SK-N-SH treated with all-trans-retinoic acid at 6 μM for 48 hours (cell line): ENCODE results near the gene KCND2.

Experiments used
- ATAC-seq: fragments of 200-7000 bp; cut with Tn5 transposase; 3 replicates; pipeline ENCODE4 v1.9.1; 2020; ENCODE audit warnings: mild to moderate bottlenecking, moderate library complexity
- ARNTL ChIP-seq: fragments of 450-650 bp; formaldehyde crosslinking; IDR thresholded peaks from 2 replicates; pipeline ENCODE4 v1.5.0; 2020; ENCODE audit warnings: low read depth, mild to moderate bottlenecking, moderate library complexity, borderline replicate concordance
- BACH2 ChIP-seq: fragments of 250-450 bp; sonication (Bioruptor Pico); IDR thresholded peaks from 2 replicates; pipeline ENCODE4 v1.9.0; 2021; ENCODE audit warnings: mild to moderate bottlenecking, borderline replicate concordance
- CSDC2 ChIP-seq: fragments of 250-450 bp; sonication (Bioruptor Pico); IDR thresholded peaks from 2 replicates; pipeline ENCODE4 v1.5.0; 2020; ENCODE audit warnings: mild to moderate bottlenecking, moderate library complexity
- ESRRG ChIP-seq: fragments of 250-450 bp; sonication (Bioruptor Pico); IDR thresholded peaks from 2 replicates; pipeline ENCODE4 v1.6.1; 2021; ENCODE audit warnings: mild to moderate bottlenecking
- GLIS3 ChIP-seq: fragments of 250-450 bp; sonication (Bioruptor Pico); IDR thresholded peaks from 2 replicates; pipeline ENCODE4 v1.5.0; 2020; ENCODE audit warnings: mild to moderate bottlenecking, moderate library complexity
- ISL1 ChIP-seq: fragments of 250-450 bp; sonication (Bioruptor Pico); IDR thresholded peaks from 2 replicates; pipeline ENCODE4 v2.1.2; 2022; ENCODE audit warnings: mild to moderate bottlenecking, moderate library complexity
- OSR1 ChIP-seq: fragments of 250-450 bp; sonication (Bioruptor Pico); IDR thresholded peaks from 2 replicates; pipeline ENCODE4 v1.8.0; 2022; ENCODE audit warnings: moderate library complexity, mild to moderate bottlenecking, inconsistent platforms
- SNAI2 ChIP-seq: fragments of 250-450 bp; sonication (Bioruptor Pico); IDR thresholded peaks from 2 replicates; pipeline ENCODE4 v1.5.0; 2020; ENCODE audit warnings: mild to moderate bottlenecking, moderate library complexity
- TCF4 ChIP-seq: fragments of 250-450 bp; sonication (Bioruptor Pico); IDR thresholded peaks from 2 replicates; pipeline ENCODE4 v1.8.0; 2021; ENCODE audit warnings: mild to moderate bottlenecking, moderate library complexity, borderline replicate concordance
- TOX ChIP-seq: fragments of 250-450 bp; sonication (Bioruptor Pico); IDR thresholded peaks from 2 replicates; pipeline ENCODE4 v1.8.0; 2021; ENCODE audit warnings: mild to moderate bottlenecking, moderate library complexity, borderline replicate concordance
- ZC3H10 ChIP-seq: fragments of 250-450 bp; sonication (Bioruptor Pico); IDR thresholded peaks from 2 replicates; pipeline ENCODE4 v1.5.1; 2021; ENCODE audit warnings: mild to moderate bottlenecking, moderate library complexity
- ZFP30 ChIP-seq: fragments of 450-650 bp; formaldehyde crosslinking; IDR thresholded peaks from 2 replicates; pipeline ENCODE4 v1.5.0; 2022; ENCODE audit warnings: mild to moderate bottlenecking, moderate library complexity
- ZNF565 ChIP-seq: fragments of 450-650 bp; formaldehyde crosslinking; conservative IDR thresholded peaks from 2 replicates; pipeline ENCODE4 v1.5.0; 2020; ENCODE audit warnings: low read depth, mild to moderate bottlenecking, moderate library complexity
- ZNF70 ChIP-seq: fragments of 450-650 bp; formaldehyde crosslinking; IDR thresholded peaks from 2 replicates; pipeline ENCODE4 v1.5.0; 2020; ENCODE audit warnings: mild to moderate bottlenecking, moderate library complexity
- ZNF8 ChIP-seq: fragments of 450-650 bp; formaldehyde crosslinking; IDR thresholded peaks from 2 replicates; pipeline ENCODE4 v1.5.0; 2020; ENCODE audit warnings: mild to moderate bottlenecking, moderate library complexity
- TF ChIP-seq, protein P1 (sequence below): fragments of 250-450 bp; sonication (Bioruptor Pico); IDR thresholded peaks from 2 replicates; pipeline ENCODE4 v1.5.1; 2020; ENCODE audit warnings: low read depth, mild to moderate bottlenecking, moderate library complexity
- TF ChIP-seq, protein P2 (sequence below): fragments of 250-450 bp; sonication (Bioruptor Pico); IDR thresholded peaks from 2 replicates; pipeline ENCODE4 v1.5.0; 2020; ENCODE audit warnings: mild to moderate bottlenecking, moderate library complexity

Gene KCND2

DNA sequence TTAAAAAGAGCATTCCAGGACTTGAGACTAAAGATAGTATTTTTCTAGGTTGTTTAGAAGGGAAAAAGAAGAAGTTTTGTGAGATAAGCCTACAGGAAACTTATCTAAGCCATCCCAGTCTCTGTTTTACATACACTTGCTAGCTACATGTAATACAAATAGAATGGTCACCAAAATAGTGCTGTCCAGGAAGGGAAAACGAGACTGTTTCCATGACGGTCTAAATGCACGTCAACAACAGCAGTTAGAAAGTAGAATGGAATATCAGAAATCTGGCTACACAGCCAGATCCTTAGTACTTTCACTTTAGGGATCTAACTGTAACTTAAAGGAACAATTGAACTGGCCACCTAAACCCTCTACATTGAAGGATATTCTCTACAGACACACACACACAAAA is 467.4 kb downstream of the KCND2 start (continued):
- TF ChIP-seq TOX, result no peak

DNA sequence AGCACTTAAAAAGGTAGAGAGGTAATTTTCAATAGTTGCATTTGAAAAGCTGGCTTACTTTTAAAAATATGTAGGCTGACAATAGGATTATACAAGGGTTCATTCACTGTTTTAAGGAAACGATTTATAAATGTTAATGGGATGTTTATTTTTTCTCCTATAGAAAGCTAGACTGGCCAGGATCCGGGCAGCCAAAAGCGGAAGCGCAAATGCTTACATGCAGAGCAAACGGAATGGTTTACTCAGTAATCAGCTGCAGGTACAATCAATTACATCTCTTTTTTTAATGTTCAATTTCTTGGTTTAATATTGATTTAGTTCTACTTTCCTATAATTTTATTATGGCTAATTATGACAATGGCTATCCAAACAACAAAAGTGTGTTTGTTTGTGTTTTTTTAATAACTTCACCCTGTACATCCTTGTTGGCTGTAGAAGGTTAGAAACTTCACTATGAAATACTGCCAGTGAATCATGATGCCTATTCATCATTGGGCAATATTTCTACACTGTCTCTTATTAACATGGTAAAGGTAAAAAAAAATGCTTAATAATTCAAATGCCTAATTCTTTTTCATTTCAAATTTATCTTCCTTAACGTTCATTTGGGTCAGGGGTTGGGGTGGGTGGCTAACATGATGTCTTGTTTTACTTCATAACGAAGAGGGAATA is 468.5 kb downstream of the KCND2 start:
- ATAC-seq, result no peak
- no peak for TF ChIP-seq ZNF565 (CRISPR knock-in tag)
- TF ChIP-seq BACH2 (CRISPR knock-in tag), result no peak
- TF ChIP-seq CSDC2 (CRISPR knock-in tag), result no peak
- TF ChIP-seq ZNF8 (CRISPR knock-in tag), result no peak
- TF ChIP-seq, protein P1, sequence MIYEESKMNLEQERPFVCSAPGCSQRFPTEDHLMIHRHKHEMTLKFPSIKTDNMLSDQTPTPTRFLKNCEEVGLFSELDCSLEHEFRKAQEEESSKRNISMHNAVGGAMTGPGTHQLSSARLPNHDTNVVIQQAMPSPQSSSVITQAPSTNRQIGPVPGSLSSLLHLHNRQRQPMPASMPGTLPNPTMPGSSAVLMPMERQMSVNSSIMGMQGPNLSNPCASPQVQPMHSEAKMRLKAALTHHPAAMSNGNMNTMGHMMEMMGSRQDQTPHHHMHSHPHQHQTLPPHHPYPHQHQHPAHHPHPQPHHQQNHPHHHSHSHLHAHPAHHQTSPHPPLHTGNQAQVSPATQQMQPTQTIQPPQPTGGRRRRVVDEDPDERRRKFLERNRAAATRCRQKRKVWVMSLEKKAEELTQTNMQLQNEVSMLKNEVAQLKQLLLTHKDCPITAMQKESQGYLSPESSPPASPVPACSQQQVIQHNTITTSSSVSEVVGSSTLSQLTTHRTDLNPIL (CRISPR knock-in tag), result no peak
- TF ChIP-seq GLIS3, result no peak
- no peak for TF ChIP-seq ZFP30 (CRISPR knock-in tag)
- TF ChIP-seq ISL1 (CRISPR knock-in tag), result no peak

DNA sequence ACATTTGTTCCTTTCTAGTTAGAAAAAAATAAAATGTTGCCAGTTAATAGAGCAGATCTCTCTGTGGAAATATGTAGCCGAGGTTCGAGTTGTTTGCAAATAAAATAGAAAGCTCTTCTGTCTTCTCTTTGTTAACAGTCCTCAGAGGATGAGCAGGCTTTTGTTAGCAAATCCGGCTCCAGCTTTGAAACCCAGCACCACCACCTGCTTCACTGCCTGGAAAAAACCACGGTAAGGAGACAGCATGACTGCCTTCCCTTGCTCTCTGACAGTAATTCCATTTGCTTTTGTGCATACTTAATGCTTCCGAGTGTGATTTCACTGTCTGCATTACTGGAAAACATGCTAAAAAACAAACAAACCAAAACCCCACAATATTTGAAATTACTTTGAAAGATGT is 469.4 kb downstream of the KCND2 start:
- no peak for ATAC-seq
- TF ChIP-seq ARNTL (CRISPR knock-in tag), result no peak

DNA sequence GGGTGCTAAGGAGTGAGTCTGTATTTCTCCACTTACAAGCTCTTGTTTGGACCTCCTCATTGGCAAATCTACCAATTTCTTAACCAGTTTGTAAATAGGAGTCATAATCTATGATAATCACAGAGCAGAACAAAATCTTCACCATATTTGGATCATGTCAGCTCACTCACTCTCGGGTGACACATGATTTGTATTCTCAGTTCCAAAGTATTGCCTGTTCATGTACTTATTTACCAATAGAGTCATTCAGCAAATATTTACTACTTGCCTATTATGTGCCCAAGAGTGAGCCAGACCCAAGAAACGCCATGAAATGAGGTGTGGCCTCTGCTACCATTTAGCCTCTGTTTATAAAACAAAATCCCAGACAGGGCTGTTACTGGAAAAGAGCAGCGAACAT is 470.2 kb downstream of the KCND2 start:
- TF ChIP-seq SNAI2, result no peak
- no peak for TF ChIP-seq ZNF70 (CRISPR knock-in tag)
- TF ChIP-seq ESRRG (CRISPR knock-in tag), result no peak
- TF ChIP-seq OSR1 (CRISPR knock-in tag), result no peak
- no peak for TF ChIP-seq TCF4
- TF ChIP-seq, protein P1 (CRISPR knock-in tag), result no peak
- TF ChIP-seq ISL1 (CRISPR knock-in tag), result no peak
- no peak for ATAC-seq

DNA sequence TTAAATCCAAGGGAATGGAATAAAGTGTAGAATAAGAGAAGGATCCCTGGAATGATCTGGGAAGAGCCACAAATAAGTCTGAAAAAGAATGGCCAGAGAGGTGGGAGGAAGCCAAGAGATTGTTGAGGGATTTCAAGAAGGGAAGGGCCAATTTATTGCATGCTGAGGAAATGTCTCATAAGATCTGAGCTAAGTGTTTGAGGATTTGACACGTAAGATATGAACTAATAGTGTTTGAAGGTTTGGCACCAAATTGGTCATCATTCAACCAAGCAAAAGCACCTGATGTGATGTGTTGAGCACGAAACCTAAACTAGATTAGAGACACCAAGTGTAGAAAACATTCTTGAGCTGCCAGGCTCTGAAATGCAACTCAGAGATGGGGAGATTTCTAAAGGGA is 487.1 kb downstream of the KCND2 start:
- ATAC-seq, result no peak
- TF ChIP-seq ZFP30 (CRISPR knock-in tag), result no peak
- TF ChIP-seq ISL1 (CRISPR knock-in tag), result no peak
- TF ChIP-seq ZNF8 (CRISPR knock-in tag), result no peak
- TF ChIP-seq ZC3H10 (CRISPR knock-in tag), result no peak
- no peak for TF ChIP-seq ZNF70 (CRISPR knock-in tag)

DNA sequence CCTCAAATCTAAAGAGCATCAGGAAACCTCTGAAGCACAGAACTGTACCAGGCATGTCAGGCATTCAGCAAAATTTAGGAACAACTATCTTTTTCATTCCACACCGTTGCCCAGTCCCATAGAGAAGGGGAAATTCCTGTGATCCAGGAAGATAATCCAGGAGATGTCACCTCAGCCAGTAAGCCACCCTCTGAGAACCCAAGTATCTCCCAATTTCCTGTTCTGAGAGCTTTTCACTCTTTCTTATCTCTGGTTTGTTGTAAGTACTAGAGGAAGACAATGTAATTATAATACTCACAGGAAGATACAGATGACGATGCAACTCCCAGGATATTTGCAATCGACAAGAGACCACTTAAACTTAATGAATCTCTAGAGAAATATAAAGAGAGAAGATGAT is 487.9 kb downstream of the KCND2 start:
- no peak for TF ChIP-seq ZNF8 (CRISPR knock-in tag)
- no peak for TF ChIP-seq TOX
- TF ChIP-seq GLIS3, result no peak
- no peak for TF ChIP-seq CSDC2 (CRISPR knock-in tag)
- no peak for TF ChIP-seq ZC3H10 (CRISPR knock-in tag)
- TF ChIP-seq, protein P2, sequence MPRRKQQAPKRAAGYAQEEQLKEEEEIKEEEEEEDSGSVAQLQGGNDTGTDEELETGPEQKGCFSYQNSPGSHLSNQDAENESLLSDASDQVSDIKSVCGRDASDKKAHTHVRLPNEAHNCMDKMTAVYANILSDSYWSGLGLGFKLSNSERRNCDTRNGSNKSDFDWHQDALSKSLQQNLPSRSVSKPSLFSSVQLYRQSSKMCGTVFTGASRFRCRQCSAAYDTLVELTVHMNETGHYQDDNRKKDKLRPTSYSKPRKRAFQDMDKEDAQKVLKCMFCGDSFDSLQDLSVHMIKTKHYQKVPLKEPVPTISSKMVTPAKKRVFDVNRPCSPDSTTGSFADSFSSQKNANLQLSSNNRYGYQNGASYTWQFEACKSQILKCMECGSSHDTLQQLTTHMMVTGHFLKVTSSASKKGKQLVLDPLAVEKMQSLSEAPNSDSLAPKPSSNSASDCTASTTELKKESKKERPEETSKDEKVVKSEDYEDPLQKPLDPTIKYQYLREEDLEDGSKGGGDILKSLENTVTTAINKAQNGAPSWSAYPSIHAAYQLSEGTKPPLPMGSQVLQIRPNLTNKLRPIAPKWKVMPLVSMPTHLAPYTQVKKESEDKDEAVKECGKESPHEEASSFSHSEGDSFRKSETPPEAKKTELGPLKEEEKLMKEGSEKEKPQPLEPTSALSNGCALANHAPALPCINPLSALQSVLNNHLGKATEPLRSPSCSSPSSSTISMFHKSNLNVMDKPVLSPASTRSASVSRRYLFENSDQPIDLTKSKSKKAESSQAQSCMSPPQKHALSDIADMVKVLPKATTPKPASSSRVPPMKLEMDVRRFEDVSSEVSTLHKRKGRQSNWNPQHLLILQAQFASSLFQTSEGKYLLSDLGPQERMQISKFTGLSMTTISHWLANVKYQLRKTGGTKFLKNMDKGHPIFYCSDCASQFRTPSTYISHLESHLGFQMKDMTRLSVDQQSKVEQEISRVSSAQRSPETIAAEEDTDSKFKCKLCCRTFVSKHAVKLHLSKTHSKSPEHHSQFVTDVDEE (CRISPR knock-in tag), result no peak
- no peak for TF ChIP-seq ZNF565 (CRISPR knock-in tag)
- no peak for ATAC-seq

DNA sequence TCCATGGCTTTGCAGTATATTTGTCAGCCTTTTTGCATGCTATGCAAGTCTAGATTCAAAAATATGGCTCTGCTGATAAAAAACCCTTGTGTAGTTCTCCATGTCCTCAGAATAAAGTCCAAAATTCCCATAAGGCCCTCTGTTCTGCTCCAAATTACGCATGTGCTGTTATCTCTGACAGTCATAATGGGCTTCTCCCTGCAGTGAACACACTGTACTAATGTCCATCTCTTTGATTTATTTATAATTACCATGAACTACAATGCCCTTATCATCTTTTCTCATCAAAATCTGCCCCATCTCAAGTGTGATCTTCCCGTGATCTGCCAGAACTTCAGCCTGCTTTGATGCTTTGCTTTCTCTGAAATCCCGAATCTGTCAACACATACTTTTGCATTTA is 497.2 kb downstream of the KCND2 start:
- TF ChIP-seq BACH2 (CRISPR knock-in tag), result no peak
- no peak for ATAC-seq
